SJCRH30 (cell line): ENCODE results near the gene MEOX2. TPM values are rescaled to one million over a fixed set of nuclear protein-coding genes. Genes with fewer than 3 reads are reported as not detected.

Experiments used
- DNase-seq, 2 experiments: peaks; one replicate each; pipeline ENCODE4 v3.0.0-alpha.2; 2015 to 2020
- H3K27ac ChIP-seq: fragments of 250-450 bp; sonication (Bioruptor Pico); 2 replicates; pipeline ENCODE4 v1.5.1; 2020; ENCODE audit warnings: mild to moderate bottlenecking, moderate library complexity
- H3K27me3 ChIP-seq: fragments of 250-450 bp; sonication (Bioruptor Pico); 2 replicates; pipeline ENCODE4 v1.5.1; 2020; ENCODE audit warnings: mild to moderate bottlenecking, moderate library complexity
- H3K36me3 ChIP-seq: fragments of 250-450 bp; sonication (Bioruptor Pico); 2 replicates; pipeline ENCODE4 v1.5.1; 2020; ENCODE audit warnings: mild to moderate bottlenecking, moderate library complexity
- H3K4me1 ChIP-seq: fragments of 250-450 bp; sonication (Bioruptor Pico); 2 replicates; pipeline ENCODE4 v1.5.1; 2020; ENCODE audit warnings: mild to moderate bottlenecking, moderate library complexity
- H3K4me3 ChIP-seq: fragments of 250-450 bp; sonication (Bioruptor Pico); 2 replicates; pipeline ENCODE4 v1.5.1; 2020; ENCODE audit warnings: mild to moderate bottlenecking, moderate library complexity
- H3K9me3 ChIP-seq: fragments of 250-450 bp; sonication (Bioruptor Pico); replicated peaks from 2 replicates; pipeline ENCODE4 v1.5.1; 2020; ENCODE audit warnings: mild to moderate bottlenecking, moderate library complexity
- total RNA-seq: library from RNA; depleted of rRNA; stranded (reverse); fragments of >200 nt; shearing (Covaris generic); gene quantifications from 2 replicates; pipeline ENCODE4 v1.2.3, GENCODE V29; 2014

Gene MEOX2
- total RNA-seq, 1 experiment from 2014 or later: not detected

GRCh38 chr7:15609287-15609686 lies 77.2 kb downstream of the MEOX2 start:
- Histone ChIP-seq H3K9me3 (no peaks in the 10 kb centered on the region), H3K4me1 (no peaks in the 10 kb centered on the region), H3K36me3 (no peaks in the 10 kb centered on the region), H3K27me3 (no peaks in the 10 kb centered on the region), H3K4me3 (no peak overlapping the region), H3K27ac (no peak overlapping the region)
- DNase-seq: no peak

GRCh38 chr7:15607529-15608210 lies 78.8 kb downstream of the MEOX2 start:
- H3K4me1 ChIP-seq: no peaks in the 10 kb centered on the region
- DNase-seq: no peak

GRCh38 chr7:15606561-15606960 lies 79.9 kb downstream of the MEOX2 start:
- no peak overlapping the region for H3K27ac ChIP-seq
- DNase-seq: no peak
- H3K4me3 ChIP-seq: no peak overlapping the region
- no peaks in the 10 kb centered on the region for H3K36me3 ChIP-seq
- H3K9me3 ChIP-seq: no peaks in the 10 kb centered on the region
- H3K27me3 ChIP-seq: no peaks in the 10 kb centered on the region
- H3K4me1 ChIP-seq: no peaks in the 10 kb centered on the region

More at GRCh38 chr7:15607529-15608210, 78.8 kb downstream of the MEOX2 start:
- Histone ChIP-seq H3K4me3 (no peak overlapping the region), H3K36me3 (no peaks in the 10 kb centered on the region), H3K9me3 (no peaks in the 10 kb centered on the region), H3K27ac (no peak overlapping the region), H3K27me3 (no peaks in the 10 kb centered on the region)

GRCh38 chr7:15604166-15604565 lies 82.3 kb downstream of the MEOX2 start:
- H3K9me3 ChIP-seq: no peaks in the 10 kb centered on the region
- H3K4me3 ChIP-seq: no peak overlapping the region

GRCh38 chr7:15603124-15603523 lies 83.4 kb downstream of the MEOX2 start:
- Histone ChIP-seq H3K4me1 (no peaks in the 10 kb centered on the region), H3K9me3 (no peaks in the 10 kb centered on the region), H3K36me3 (no peaks in the 10 kb centered on the region), H3K4me3 (no peak overlapping the region), H3K27me3 (no peaks in the 10 kb centered on the region), H3K27ac (no peak overlapping the region)
- no peak for DNase-seq

More at GRCh38 chr7:15604166-15604565, 82.3 kb downstream of the MEOX2 start:
- Histone ChIP-seq H3K27me3 (no peaks in the 10 kb centered on the region), H3K36me3 (no peaks in the 10 kb centered on the region), H3K4me1 (no peaks in the 10 kb centered on the region), H3K27ac (no peak overlapping the region)
- no peak for DNase-seq

- no peak overlapping the region for H3K4me3 ChIP-seq
- H3K4me1 ChIP-seq: no peaks in the 10 kb centered on the region
- H3K36me3 ChIP-seq: no peaks in the 10 kb centered on the region
- H3K9me3 ChIP-seq: no peaks in the 10 kb centered on the region
- H3K27me3 ChIP-seq: no peaks in the 10 kb centered on the region
- no peak overlapping the region for H3K27ac ChIP-seq
- DNase-seq: peak in 1 of 2 experiments; percentile 21
These were observed 84.2 kb downstream of the MEOX2 start for GRCh38 chr7:15602236-15602635.

GRCh38 chr7:15601175-15601574 lies 85.3 kb downstream of the MEOX2 start:
- DNase-seq: no peak
- no peaks in the 10 kb centered on the region for H3K36me3 ChIP-seq
- no peaks in the 10 kb centered on the region for H3K9me3 ChIP-seq
- no peaks in the 10 kb centered on the region for H3K27me3 ChIP-seq
- H3K4me3 ChIP-seq: no peak overlapping the region
- H3K4me1 ChIP-seq: no peaks in the 10 kb centered on the region
- no peak overlapping the region for H3K27ac ChIP-seq

- Histone ChIP-seq H3K36me3 (no peaks in the 10 kb centered on the region), H3K4me1 (no peaks in the 10 kb centered on the region), H3K27me3 (no peaks in the 10 kb centered on the region), H3K27ac (no peak overlapping the region), H3K4me3 (no peak overlapping the region), H3K9me3 (no peaks in the 10 kb centered on the region)
- DNase-seq: no peak
These were observed 86.2 kb downstream of the MEOX2 start for GRCh38 chr7:15600298-15600697.

GRCh38 chr7:15594461-15594860 lies 92.0 kb downstream of the MEOX2 start:
- Histone ChIP-seq H3K36me3 (no peaks in the 10 kb centered on the region), H3K27ac (no peak overlapping the region), H3K4me1 (0 out of 2 replicates have a peak, but pooled peaks cover 6% of the 10 kb centered on the region), H3K9me3 (no peaks in the 10 kb centered on the region), H3K27me3 (no peaks in the 10 kb centered on the region), H3K4me3 (no peak overlapping the region)
- peak in 1 of 2 experiments; percentile 6 for DNase-seq

GRCh38 chr7:15593382-15593781 lies 93.1 kb downstream of the MEOX2 start:
- Histone ChIP-seq H3K4me1 (0 out of 2 replicates have a peak, but pooled peaks cover 6% of the 10 kb centered on the region), H3K36me3 (no peaks in the 10 kb centered on the region), H3K4me3 (no peak overlapping the region), H3K27ac (no peak overlapping the region), H3K27me3 (no peaks in the 10 kb centered on the region), H3K9me3 (no peaks in the 10 kb centered on the region)
- DNase-seq: peak in 1 of 2 experiments; percentile 45

- H3K27me3 ChIP-seq: no peaks in the 10 kb centered on the region
- H3K27ac ChIP-seq: no peak overlapping the region
- H3K9me3 ChIP-seq: no peaks in the 10 kb centered on the region
- no peaks in the 10 kb centered on the region for H3K36me3 ChIP-seq
- H3K4me1 ChIP-seq: no peaks in the 10 kb centered on the region
- H3K4me3 ChIP-seq: no peak overlapping the region
- DNase-seq: no peak
These were observed 100.2 kb downstream of the MEOX2 start for GRCh38 chr7:15586266-15586665.

GRCh38 chr7:15584575-15584974 lies 101.9 kb downstream of the MEOX2 start:
- Histone ChIP-seq H3K9me3 (no peaks in the 10 kb centered on the region), H3K36me3 (no peaks in the 10 kb centered on the region), H3K4me1 (no peaks in the 10 kb centered on the region), H3K27me3 (no peaks in the 10 kb centered on the region), H3K27ac (no peak overlapping the region), H3K4me3 (no peak overlapping the region)
- no peak for DNase-seq

- no peak for DNase-seq
- no peak overlapping the region for H3K4me3 ChIP-seq
- no peaks in the 10 kb centered on the region for H3K27me3 ChIP-seq
- H3K9me3 ChIP-seq: no peaks in the 10 kb centered on the region
- H3K4me1 ChIP-seq: no peaks in the 10 kb centered on the region
- no peaks in the 10 kb centered on the region for H3K36me3 ChIP-seq
- no peak overlapping the region for H3K27ac ChIP-seq
These were observed 103.7 kb downstream of the MEOX2 start for GRCh38 chr7:15582773-15583172.

- no peak overlapping the region for H3K27ac ChIP-seq
- no peak overlapping the region for H3K4me3 ChIP-seq
- H3K4me1 ChIP-seq: no peaks in the 10 kb centered on the region
- H3K27me3 ChIP-seq: no peaks in the 10 kb centered on the region
- no peak for DNase-seq
- no peaks in the 10 kb centered on the region for H3K9me3 ChIP-seq
- no peaks in the 10 kb centered on the region for H3K36me3 ChIP-seq
These were observed 105.0 kb downstream of the MEOX2 start for GRCh38 chr7:15581352-15581951.

GRCh38 chr7:15580604-15581351 lies 105.7 kb downstream of the MEOX2 start:
- H3K27ac ChIP-seq: no peak overlapping the region
- no peaks in the 10 kb centered on the region for H3K27me3 ChIP-seq
- no peaks in the 10 kb centered on the region for H3K9me3 ChIP-seq
- DNase-seq: no peak
- no peak overlapping the region for H3K4me3 ChIP-seq
- H3K36me3 ChIP-seq: no peaks in the 10 kb centered on the region
- no peaks in the 10 kb centered on the region for H3K4me1 ChIP-seq
